ENCODE results near the gene KRT14.

- TF ChIP-seq ZNF331 (CRISPR knock-in tag; IDR thresholded peaks at IDR 0.05; ENCODE audit: low read depth) (no peak), POLR2AphosphoS5 (IDR thresholded peaks at IDR 0.05; ENCODE audit: low read depth) (no peak), CTCF (conservative IDR thresholded peaks at IDR 0.05; ENCODE audit: low read depth in 2 of 2) (no peak), CREB1 (CRISPR knock-in tag; IDR thresholded peaks at IDR 0.05; ENCODE audit: low read depth) (no peak), REST (IDR thresholded peaks at IDR 0.05; ENCODE audit: unreplicated experiment) (no peak), EZH2phosphoT487 (IDR thresholded peaks at IDR 0.05; ENCODE audit: unreplicated experiment) (no peak), EZH2 (IDR thresholded peaks at IDR 0.05; ENCODE audit: low read depth, unreplicated experiment) (no peak)
Observed at GRCh38 chr17:41559548-41559947, 27.1 kb downstream of the KRT14 start.
